Skeletal muscle satellite cell (primary cell): ENCODE data around the gene CDX1.

Source experiments
- H3K27me3 ChIP-seq: 2 replicates; pipeline ENCODE4 v1.7.0; 2013; ENCODE audit warnings: low read length; ENCODE audit not compliant: control insufficient read depth, insufficient read depth
- H3K36me3 ChIP-seq: 2 replicates; pipeline ENCODE4 v1.7.0; 2013; ENCODE audit warnings: mild to moderate bottlenecking, control low read depth, low read length; ENCODE audit not compliant: insufficient read depth
- H3K4me1 ChIP-seq: 2 replicates; pipeline ENCODE4 v1.7.0; 2013; ENCODE audit warnings: low read length; ENCODE audit not compliant: control insufficient read depth, insufficient read depth
- H3K4me2 ChIP-seq: 2 replicates; pipeline ENCODE4 v1.7.0; 2013; ENCODE audit warnings: mild to moderate bottlenecking, low read length
- H3K4me3 ChIP-seq: 2 replicates; pipeline ENCODE4 v1.7.0; 2013; ENCODE audit warnings: low read length
- H3K9ac ChIP-seq: 2 replicates; pipeline ENCODE4 v1.7.0; 2013; ENCODE audit warnings: mild to moderate bottlenecking, low read depth, low read length, moderate library complexity
- H3K9me3 ChIP-seq: replicated peaks from 2 replicates; pipeline ENCODE4 v1.7.0; 2013; ENCODE audit warnings: mild to moderate bottlenecking, control low read depth, low read length

CDX1 gene

DNA sequence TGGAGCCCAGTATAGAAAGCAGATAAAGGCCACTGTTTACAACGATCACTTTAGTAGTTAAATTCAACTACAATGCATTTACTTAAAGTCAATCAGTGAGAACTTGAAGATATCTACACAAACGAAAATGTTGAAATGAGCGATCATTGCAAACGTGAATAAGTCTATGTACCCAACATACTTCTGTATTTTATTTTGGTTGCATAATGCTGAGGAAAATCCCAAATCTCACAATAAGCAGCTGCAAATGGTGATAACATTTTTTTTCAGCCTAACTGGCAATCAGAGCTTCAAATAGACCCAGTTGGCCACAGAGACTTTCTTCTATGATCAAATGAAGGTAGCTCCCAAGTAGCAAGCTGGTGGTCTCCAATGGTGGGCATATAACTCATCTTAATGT is 43.0 kb upstream of the CDX1 start:
- H3K36me3 ChIP-seq: peaks cover 13% of the 10 kb centered on the region
- no peaks in the 10 kb centered on the region for H3K4me1 ChIP-seq
- no peaks in the 10 kb centered on the region for H3K9me3 ChIP-seq
- H3K4me2 ChIP-seq: no peak overlapping the region
- no peak overlapping the region for H3K9ac ChIP-seq
- H3K4me3 ChIP-seq: no peak overlapping the region
- H3K27me3 ChIP-seq: no peaks in the 10 kb centered on the region

- H3K36me3 ChIP-seq: peaks cover 14% of the 10 kb centered on the region
These were observed 42.4 kb upstream of the CDX1 start for GRCh38 chr5:150124111-150124557.

GRCh38 chr5:150124596-150124995 is 42.0 kb upstream of the CDX1 start:
- H3K9me3 ChIP-seq: no peaks in the 10 kb centered on the region
- H3K36me3 ChIP-seq: peaks cover 19% of the 10 kb centered on the region
- H3K4me1 ChIP-seq: peaks cover under 1% of the 10 kb centered on the region
- no peaks in the 10 kb centered on the region for H3K27me3 ChIP-seq
- H3K4me3 ChIP-seq: no peak overlapping the region
- H3K9ac ChIP-seq: no peak overlapping the region
- no peak overlapping the region for H3K4me2 ChIP-seq

More at GRCh38 chr5:150124111-150124557, 42.4 kb upstream of the CDX1 start:
- no peak overlapping the region for H3K4me2 ChIP-seq
- no peaks in the 10 kb centered on the region for H3K9me3 ChIP-seq
- no peak overlapping the region for H3K4me3 ChIP-seq
- H3K4me1 ChIP-seq: no peaks in the 10 kb centered on the region
- H3K9ac ChIP-seq: no peak overlapping the region
- H3K27me3 ChIP-seq: no peaks in the 10 kb centered on the region

DNA sequence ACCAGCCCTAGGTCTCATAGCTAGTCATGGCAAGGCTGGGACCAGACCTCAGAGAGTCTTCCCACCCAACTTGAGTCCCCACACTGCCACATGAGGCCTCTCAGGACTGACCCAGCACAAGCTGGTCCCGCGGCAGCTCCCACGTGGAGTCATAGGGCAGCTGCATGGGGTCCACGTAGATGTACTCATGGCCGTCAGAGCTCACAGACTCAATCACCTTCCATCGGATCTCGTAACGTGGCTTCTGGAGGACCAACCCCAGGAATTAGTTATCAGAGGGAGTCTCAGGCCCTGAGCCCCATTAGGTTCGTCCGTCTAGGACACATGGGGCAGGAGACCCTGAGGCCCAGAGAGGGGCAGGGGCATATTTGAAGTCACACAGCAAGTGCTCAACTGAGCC is 41.2 kb upstream of the CDX1 start:
- Histone ChIP-seq H3K27me3 (no peaks in the 10 kb centered on the region), H3K9ac (no peak overlapping the region), H3K4me3 (no peak overlapping the region), H3K4me2 (no peak overlapping the region), H3K4me1 (peaks cover 8% of the 10 kb centered on the region), H3K9me3 (no peaks in the 10 kb centered on the region), H3K36me3 (peaks cover 18% of the 10 kb centered on the region)

DNA sequence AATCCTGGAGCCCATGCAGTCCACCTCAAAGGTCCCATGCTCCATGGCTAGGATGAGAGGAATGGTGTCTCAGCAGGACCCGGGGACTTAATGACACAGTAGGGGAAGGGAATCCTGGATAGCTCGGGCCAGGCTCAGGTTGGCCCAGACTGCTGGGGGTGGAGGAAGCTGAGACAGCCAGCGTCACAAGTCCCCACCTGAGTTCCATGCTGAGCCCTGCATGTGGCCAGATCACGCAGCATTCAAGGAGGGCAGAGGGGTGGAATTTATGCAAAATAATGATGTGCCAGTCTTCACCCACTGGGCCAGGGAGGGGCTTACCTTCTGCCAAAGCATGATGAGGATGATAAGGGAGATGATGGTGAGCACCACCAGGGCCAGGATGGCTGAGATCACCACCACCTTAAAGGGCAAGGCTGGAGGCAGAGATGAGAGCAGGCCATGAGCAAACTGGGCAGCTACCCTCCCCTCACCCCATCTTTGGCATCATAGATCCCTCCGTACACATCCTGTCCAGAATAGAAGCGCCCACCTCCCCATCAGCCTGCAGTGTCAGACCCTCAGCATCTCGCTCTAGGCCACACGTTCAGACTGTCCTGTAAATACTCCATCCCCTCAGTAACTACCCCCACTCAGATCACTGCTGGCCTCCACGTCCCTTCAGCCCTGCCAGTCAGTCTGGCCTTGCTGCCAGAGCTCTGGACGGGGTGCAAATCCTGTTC is 40.2 kb upstream of the CDX1 start:
- Histone ChIP-seq H3K4me3 (no peak overlapping the region), H3K4me1 (peaks cover 8% of the 10 kb centered on the region), H3K36me3 (peaks cover 18% of the 10 kb centered on the region), H3K9me3 (no peaks in the 10 kb centered on the region), H3K4me2 (no peak overlapping the region), H3K27me3 (no peaks in the 10 kb centered on the region), H3K9ac (no peak overlapping the region)

- H3K27me3 ChIP-seq: no peaks in the 10 kb centered on the region
- H3K4me1 ChIP-seq: peaks cover 8% of the 10 kb centered on the region
- no peaks in the 10 kb centered on the region for H3K9me3 ChIP-seq
- peaks cover 18% of the 10 kb centered on the region for H3K36me3 ChIP-seq
- no peak overlapping the region for H3K9ac ChIP-seq
- H3K4me2 ChIP-seq: no peak overlapping the region
- no peak overlapping the region for H3K4me3 ChIP-seq
These were observed 39.7 kb upstream of the CDX1 start for GRCh38 chr5:150126921-150127265.

- Histone ChIP-seq H3K36me3 (peaks cover 18% of the 10 kb centered on the region), H3K4me3 (no peak overlapping the region), H3K9ac (no peak overlapping the region)
These were observed 37.1 kb upstream of the CDX1 start for GRCh38 chr5:150129454-150129812.

DNA sequence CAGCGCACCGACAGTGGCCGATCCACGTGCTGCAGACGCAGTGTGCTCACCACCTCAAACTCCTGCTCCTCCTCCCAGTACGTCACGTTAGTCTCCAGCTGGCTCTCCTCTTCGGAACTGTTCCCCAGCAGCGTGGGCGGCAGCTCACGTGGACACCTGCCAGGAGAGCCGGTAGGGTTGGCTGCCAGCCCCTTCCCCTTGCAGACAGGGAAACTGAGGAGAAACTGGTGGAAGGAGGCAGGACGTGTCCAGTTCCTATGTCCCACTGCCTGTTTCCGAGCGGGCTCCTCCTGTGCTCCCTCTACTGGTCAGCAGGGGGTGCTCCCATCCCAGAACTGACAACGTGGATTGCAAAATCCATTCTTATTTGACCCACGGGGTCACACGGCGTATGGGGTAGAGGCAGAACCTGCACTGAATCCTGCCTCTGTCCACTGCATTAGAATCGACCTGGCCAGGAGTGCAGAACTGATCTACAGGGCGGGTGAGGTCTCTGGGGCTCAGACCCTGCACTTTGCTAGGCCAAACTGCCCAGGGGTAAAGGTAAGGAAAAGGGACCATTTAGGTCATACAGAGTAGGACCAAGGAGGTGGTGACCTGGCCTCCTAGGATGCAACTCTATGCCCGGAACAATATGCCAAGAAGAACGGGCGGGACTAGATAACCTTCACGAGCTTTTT is 36.6 kb upstream of the CDX1 start:
- Histone ChIP-seq H3K36me3 (peaks cover 19% of the 10 kb centered on the region), H3K4me3 (peak overlapping the region; percentile 52), H3K9ac (no peak overlapping the region), H3K9me3 (no peaks in the 10 kb centered on the region), H3K27me3 (no peaks in the 10 kb centered on the region), H3K4me1 (peaks cover 12% of the 10 kb centered on the region), H3K4me2 (peak overlapping the region; percentile 70)

More at GRCh38 chr5:150129454-150129812, 37.1 kb upstream of the CDX1 start:
- H3K27me3 ChIP-seq: no peaks in the 10 kb centered on the region
- no peaks in the 10 kb centered on the region for H3K9me3 ChIP-seq
- H3K4me1 ChIP-seq: peaks cover 12% of the 10 kb centered on the region
- H3K4me2 ChIP-seq: peak overlapping the region; percentile 70

DNA sequence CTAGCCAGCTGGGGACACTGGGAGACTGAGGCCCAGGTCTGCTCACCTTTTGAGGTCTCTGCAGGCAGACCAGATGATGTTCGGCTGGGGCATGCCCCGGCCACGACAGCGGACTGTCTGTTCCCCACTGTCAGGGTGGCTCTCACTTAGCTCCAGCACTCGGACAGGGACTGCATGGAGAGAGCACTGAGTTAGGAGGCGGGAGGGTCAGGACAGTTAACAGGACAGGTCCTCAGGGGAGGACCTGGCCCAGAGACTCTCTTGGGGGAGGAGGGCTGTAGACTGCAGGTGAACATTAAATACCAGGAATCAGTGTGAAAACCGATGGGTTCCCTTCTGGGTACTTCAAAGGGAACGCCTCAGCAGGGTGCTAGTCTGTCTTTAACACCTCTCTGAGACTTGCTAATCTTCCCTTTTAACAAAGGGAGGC is 36.1 kb upstream of the CDX1 start:
- Histone ChIP-seq H3K9me3 (no peaks in the 10 kb centered on the region), H3K4me3 (no peak overlapping the region), H3K4me1 (peaks cover 12% of the 10 kb centered on the region), H3K36me3 (peaks cover 16% of the 10 kb centered on the region), H3K9ac (no peak overlapping the region), H3K27me3 (no peaks in the 10 kb centered on the region), H3K4me2 (no peak overlapping the region)

GRCh38 chr5:150131461-150131860 is 35.1 kb upstream of the CDX1 start:
- Histone ChIP-seq H3K4me2 (no peak overlapping the region), H3K36me3 (peaks cover 16% of the 10 kb centered on the region), H3K9ac (no peak overlapping the region), H3K4me3 (no peak overlapping the region), H3K4me1 (peaks cover 12% of the 10 kb centered on the region), H3K27me3 (no peaks in the 10 kb centered on the region), H3K9me3 (no peaks in the 10 kb centered on the region)

DNA sequence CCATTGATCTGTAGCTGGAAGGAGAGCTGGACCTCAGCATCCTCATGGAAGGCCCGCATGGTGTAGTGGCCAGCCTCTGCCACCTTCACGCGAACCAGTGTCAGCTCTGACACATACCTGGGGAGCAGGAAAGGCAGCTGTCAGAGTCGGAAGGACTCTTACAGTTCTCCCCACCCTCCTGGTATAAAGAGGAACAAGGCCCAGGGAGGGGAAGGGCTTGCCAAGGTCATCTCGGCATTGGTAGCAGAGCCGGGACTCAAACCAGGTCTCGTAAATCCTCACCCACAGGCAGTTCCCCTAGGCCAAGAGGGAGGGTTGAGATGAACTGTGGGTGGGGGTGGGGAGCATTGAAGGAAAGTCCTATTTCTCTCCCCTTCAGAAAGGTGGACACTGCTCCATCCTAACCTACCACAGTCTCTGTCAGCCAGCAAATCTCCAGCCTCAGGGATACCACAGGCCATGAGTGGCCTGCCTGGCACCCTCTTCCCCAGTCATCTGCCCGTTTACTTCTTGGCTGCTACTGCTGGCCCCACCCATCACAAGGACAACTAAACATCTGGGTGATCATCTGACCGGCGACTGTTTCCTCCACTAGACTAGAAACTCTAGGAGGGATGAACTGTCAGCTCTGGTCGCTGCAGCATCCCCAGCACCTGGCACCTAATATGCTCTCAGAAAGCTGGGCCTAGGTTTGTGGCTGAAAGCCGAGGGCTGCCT is 34.4 kb upstream of the CDX1 start:
- Histone ChIP-seq H3K4me2 (no peak overlapping the region), H3K36me3 (peaks cover 16% of the 10 kb centered on the region), H3K4me3 (no peak overlapping the region), H3K9me3 (no peaks in the 10 kb centered on the region), H3K9ac (no peak overlapping the region), H3K27me3 (no peaks in the 10 kb centered on the region), H3K4me1 (peaks cover 16% of the 10 kb centered on the region)
